ENCODE measurements around the gene ZNF611.
"Not testable (repeated sequence)": the region's sequence is repeated elsewhere in the genome, so short reads cannot be mapped to it uniquely, and the experiment has no call there.

- not testable (repeated sequence) for TF ChIP-seq CTCF (conservative IDR thresholded peaks at IDR 0.05; ENCODE audit: low read length); EZH2phosphoT487 (IDR thresholded peaks at IDR 0.05; ENCODE audit: borderline replicate concordance, low read depth, low read length)
These were observed 53.6 kb downstream of the ZNF611 start for GRCh38 chr19:52681216-52681615.
